Left renal cortex interstitium (tissue), 4 donors: ENCODE data around the gene MED27. TPM values are rescaled to one million over a fixed set of nuclear protein-coding genes. Genes with fewer than 3 reads are reported as not detected.

Experiments used
- DNase-seq, 4 donors: peaks; one replicate each; pipeline ENCODE4 v3.0.0-alpha.2; 2013; ENCODE audit warnings: low read depth in 4 of 4, low spot score in 2 of 4, missing footprints in 1 of 4
- polyA plus RNA-seq, 4 donors: library from polyadenylated mRNA; unstranded; fragments of 120-200 nt; gene quantifications; one replicate each; pipeline ENCODE4 v1.2.1, GENCODE V29; 2013; ENCODE audit not compliant: insufficient read length in 4 of 4

Gene MED27
- polyA plus RNA-seq, 4 donors, result 19.7 to 22.8 (median 21.7) TPM

- no peak for DNase-seq
These were observed 103.2 kb downstream of the MED27 start for GRCh38 chr9:131976157-131977108.

GRCh38 chr9:131972889-131973288 lies 106.8 kb downstream of the MED27 start:
- DNase-seq, result no peak

GRCh38 chr9:131971482-131972074 lies 108.1 kb downstream of the MED27 start:
- no peak for DNase-seq

- no peak for DNase-seq
These were observed 110.1 kb downstream of the MED27 start for GRCh38 chr9:131969469-131969989.

GRCh38 chr9:131968632-131969031 lies 111.0 kb downstream of the MED27 start:
- DNase-seq, result no peak

DNA sequence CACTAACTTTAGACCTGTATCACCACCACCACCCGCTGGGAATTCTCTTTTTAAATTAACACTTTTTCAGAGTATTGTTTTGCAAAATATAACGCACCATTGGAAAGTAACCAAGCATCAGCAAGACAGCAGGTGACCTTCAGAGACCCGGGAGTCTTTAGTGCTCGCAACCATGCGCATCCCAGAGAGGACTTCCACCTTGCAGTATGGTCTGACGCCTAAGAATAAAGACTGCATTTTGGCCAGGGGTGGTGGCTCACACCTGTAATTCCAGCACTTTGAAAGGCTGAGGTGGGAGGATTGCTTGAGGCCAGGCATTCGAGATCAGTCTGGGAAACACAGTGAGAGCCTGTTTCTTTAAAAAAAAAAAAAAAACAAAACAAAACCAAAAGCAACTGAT lies 113.8 kb downstream of the MED27 start:
- no peak for DNase-seq

DNA sequence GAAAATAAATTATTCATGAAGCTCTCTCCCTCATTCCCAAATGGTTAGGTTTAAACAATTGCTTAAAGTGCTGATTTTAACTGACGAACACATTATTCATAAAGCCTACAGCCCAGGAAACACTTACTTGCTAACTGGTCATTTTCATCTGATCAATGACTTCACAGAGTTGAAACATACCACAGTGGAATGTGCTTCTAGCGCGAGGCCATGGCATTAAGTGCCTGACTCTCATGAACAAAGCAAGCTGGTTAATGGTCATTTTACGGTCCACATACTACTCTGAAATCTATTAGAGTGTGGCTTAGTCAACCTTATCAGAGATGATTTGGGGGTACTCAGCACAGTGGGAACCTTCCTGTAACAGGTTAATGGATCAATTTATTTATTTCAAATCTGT lies 114.6 kb downstream of the MED27 start:
- DNase-seq, result no peak

GRCh38 chr9:131963072-131964030 lies 116.3 kb downstream of the MED27 start:
- no peak for DNase-seq

GRCh38 chr9:131961496-131961880 lies 118.2 kb downstream of the MED27 start:
- no peak for DNase-seq

DNA sequence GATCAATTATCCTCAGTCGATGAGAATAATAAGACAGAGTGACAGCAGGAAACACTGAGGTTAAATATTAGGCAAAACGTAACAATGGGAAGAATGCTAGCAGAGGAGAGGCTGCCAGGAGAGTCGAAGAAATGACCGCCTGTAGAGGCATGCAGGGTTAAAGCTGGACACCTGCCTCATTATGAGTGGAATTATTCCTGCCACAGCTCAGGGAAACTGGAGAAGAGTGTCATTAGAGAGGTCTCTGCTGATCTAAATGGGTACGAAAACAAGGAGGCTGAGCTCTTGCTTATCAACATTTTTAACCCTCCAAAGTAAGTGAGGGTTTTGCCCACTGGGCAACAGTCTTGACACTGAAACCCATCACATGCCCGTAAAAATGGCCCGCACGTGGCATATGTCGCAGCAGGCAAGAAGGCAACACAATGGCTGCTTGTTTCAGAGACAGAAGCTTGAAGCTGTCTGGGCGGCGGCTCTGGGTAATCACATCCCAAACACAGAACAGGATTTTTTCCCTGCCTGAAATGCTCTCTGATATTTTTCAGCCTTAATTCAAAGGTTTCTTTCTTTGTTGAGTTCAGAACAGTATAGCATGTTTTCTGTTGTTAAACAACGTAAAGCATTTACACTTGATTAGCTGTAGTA lies 118.7 kb downstream of the MED27 start:
- no peak for DNase-seq

DNA sequence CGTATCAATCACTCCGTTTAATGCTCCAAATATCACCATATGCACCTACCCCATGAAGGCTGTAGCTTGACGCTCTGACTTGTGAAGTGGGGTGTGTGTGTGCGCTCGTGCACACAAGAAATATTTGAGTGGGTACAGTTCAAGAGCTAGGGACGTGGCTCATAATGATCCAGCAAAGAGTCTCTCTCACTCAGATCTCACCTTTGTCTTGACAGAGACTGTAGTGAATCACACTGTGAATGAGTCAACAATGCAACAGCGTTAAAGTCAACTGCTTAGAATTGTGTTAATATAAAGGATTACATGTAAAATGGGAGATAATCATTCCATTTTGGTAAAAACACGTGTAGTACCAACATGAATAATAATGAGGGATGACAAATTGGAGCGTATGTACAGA lies 119.4 kb downstream of the MED27 start:
- DNase-seq, result no peak

- no peak for DNase-seq
These were observed 119.8 kb downstream of the MED27 start for GRCh38 chr9:131959887-131960286.

DNA sequence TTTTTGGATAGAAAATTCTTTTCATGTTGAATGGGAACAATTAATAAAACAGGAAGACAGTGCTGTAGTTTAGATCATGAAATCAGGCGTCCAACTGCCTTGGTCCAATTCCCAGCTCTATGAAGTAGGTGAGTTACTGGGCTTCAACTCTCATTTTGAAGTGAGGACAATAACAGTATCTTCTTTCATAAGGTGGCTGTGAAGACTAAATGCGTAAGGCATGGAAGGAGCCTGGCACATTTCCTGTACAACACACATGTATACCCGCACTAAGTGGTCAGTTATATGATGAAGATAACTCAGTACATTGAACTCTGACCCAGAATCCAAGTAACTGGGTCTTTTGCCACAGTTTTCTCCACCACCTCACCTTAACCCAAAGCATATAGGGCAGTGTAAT lies 120.6 kb downstream of the MED27 start:
- no peak for DNase-seq

DNA sequence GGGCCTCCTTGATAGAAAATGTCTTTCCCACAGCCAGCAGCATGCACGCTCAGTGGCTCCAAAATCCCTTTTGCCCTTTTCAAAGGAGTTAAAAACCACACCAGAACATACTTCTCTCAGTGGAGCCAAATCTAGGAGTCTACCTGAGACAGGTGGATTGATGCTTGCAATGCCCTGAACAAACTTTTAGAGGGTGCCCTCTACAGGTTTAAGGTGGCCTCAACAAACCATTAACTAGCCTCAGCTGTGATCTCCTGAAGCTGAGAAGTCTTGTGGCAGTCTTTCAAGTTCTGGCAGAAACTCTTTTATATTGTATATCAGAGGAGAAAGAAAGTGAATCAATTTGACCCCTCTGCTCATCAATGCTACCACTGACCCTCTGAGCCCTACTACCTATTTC lies 125.4 kb downstream of the MED27 start:
- DNase-seq, result no peak

- no peak for DNase-seq
These were observed 127.8 kb downstream of the MED27 start for GRCh38 chr9:131951905-131952304.

- DNase-seq, result no peak
These were observed 128.5 kb downstream of the MED27 start for GRCh38 chr9:131951155-131951554.

DNA sequence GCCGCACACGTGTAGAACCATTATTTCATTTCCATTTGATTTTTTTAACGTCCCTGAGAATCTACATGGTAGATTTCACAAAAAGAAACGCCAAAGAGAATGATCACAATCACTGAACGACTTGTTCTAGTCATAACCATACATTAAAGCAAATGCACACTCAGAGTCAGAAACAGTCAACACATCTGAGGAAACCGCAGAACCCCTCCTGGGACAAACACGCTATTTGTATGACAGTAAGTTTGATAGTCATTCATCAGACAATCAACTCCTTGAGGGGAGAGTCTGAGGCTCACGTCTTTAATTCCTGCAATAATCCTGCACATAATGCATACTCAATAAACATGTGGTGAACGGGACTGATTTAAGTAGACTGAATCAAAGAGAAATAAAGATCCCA lies 129.2 kb downstream of the MED27 start:
- no peak for DNase-seq

DNA sequence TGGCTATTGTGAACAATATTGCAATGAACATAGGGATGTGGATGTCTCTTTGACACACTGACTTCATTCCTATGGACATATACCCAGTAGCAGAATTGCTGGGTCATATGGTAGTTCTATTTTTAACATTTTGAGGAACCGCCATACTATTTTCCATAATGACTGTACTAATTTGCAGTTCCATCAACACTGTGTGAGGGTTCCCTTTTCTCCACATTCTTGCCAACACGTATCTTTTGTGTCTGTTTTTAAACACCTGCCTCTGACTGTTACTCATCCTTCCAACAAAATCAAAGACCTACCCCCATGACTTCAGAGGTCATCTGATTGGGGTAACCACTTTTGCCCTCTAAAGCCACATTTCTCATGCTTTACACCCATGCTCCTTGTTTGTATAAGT lies 133.5 kb downstream of the MED27 start:
- no peak for DNase-seq

- no peak for DNase-seq
These were observed 136.3 kb downstream of the MED27 start for GRCh38 chr9:131943351-131943841.

- DNase-seq, result no peak
These were observed 137.4 kb downstream of the MED27 start for GRCh38 chr9:131942146-131942720.
